GM20000 (cell line): ENCODE results near the gene ERG.

Source experiments
- DNase-seq: peaks from one replicate; pipeline ENCODE4 v3.0.0; 2012; ENCODE audit warnings: low spot score
- TF ChIP-seq, protein P1 (sequence below): IDR thresholded peaks from 2 replicates; pipeline ENCODE4 v1.5.1; 2012; ENCODE audit warnings: mild to moderate bottlenecking, control low read depth; ENCODE audit errors: extremely low read depth, missing control alignments

The ERG gene

GRCh38 chr21:38424305-38425019, 73.8 kb downstream of the ERG start:
- DNase-seq, result no peak
- TF ChIP-seq, protein P1, sequence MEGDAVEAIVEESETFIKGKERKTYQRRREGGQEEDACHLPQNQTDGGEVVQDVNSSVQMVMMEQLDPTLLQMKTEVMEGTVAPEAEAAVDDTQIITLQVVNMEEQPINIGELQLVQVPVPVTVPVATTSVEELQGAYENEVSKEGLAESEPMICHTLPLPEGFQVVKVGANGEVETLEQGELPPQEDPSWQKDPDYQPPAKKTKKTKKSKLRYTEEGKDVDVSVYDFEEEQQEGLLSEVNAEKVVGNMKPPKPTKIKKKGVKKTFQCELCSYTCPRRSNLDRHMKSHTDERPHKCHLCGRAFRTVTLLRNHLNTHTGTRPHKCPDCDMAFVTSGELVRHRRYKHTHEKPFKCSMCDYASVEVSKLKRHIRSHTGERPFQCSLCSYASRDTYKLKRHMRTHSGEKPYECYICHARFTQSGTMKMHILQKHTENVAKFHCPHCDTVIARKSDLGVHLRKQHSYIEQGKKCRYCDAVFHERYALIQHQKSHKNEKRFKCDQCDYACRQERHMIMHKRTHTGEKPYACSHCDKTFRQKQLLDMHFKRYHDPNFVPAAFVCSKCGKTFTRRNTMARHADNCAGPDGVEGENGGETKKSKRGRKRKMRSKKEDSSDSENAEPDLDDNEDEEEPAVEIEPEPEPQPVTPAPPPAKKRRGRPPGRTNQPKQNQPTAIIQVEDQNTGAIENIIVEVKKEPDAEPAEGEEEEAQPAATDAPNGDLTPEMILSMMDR, result no peak

GRCh38 chr21:38422082-38422481, 76.2 kb downstream of the ERG start:
- TF ChIP-seq, protein P1, result no peak
- DNase-seq, result no peak

DNA sequence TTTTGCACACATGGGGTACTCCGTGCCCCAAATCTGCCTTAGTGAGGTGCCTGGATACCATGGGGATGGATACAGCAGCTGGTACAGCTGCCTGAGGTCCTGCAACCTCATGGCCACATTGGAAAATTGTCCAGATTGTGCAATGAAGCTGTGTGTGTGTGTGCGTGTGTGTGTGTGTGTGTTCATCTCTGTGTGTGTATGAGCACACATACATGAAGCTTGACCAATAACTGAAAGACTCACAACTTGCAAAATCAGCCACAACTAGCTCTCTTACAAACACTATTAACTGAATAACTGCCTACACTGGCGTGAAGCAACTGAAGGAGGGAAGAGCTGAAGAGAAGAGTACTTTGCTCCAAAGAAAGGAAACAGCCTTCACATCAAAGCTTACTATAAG, 78.1 kb downstream of the ERG start:
- no peak for DNase-seq
- TF ChIP-seq, protein P1, result no peak

- TF ChIP-seq, protein P1, result no peak
- no peak for DNase-seq
Observed at GRCh38 chr21:38417726-38418125, 80.6 kb downstream of the ERG start.

- DNase-seq, result no peak
- TF ChIP-seq, protein P1, result no peak
Observed at GRCh38 chr21:38416791-38417190, 81.5 kb downstream of the ERG start.

GRCh38 chr21:38413958-38414548, 84.2 kb downstream of the ERG start:
- no peak for DNase-seq
- TF ChIP-seq, protein P1, result no peak

GRCh38 chr21:38410466-38410865, 87.8 kb downstream of the ERG start:
- TF ChIP-seq, protein P1, result no peak
- no peak for DNase-seq
